ES-I3 (cell line): ENCODE data around the gene TMEM139.

Experiments used
- H3K36me3 ChIP-seq: 2 replicates; pipeline ENCODE4 v1.6.1; 2013; ENCODE audit warnings: mild to moderate bottlenecking, low read length, control low read depth, moderate library complexity; ENCODE audit not compliant: insufficient read depth
- H3K4me1 ChIP-seq: 2 replicates; pipeline ENCODE4 v1.6.1; 2013; ENCODE audit warnings: mild to moderate bottlenecking, control low read depth, low read length; ENCODE audit not compliant: insufficient read depth
- H3K9ac ChIP-seq: 2 replicates; pipeline ENCODE4 v1.6.1; 2013; ENCODE audit warnings: low read depth, mild to moderate bottlenecking, low read length, moderate library complexity
- H3K9me3 ChIP-seq: 2 replicates; pipeline ENCODE4 v1.6.1; 2013; ENCODE audit warnings: mild to moderate bottlenecking, low read length, moderate library complexity; ENCODE audit not compliant: control insufficient read depth, insufficient read depth

The TMEM139 gene

DNA sequence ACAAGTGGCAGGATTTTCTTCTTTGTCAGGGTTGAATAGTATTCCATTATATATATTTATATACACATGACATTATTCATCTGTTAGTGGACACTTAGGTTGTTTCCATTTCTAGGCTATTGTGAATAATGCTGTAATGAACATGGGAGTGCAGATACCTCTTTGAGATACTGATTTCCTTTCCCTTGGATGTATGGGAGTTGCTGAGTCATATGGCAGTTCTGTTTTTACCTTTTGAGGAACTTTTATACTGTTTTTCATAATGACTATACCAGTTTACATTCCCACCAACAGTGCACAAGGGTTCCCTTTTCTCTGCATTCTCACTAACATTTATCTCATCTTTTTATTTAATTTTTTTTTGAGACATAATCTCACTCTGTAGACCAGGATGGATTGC, 29.4 kb downstream of the TMEM139 start:
- H3K4me1 ChIP-seq: no peaks in the 10 kb centered on the region; the same call in 1 of the 2 replicates
- H3K36me3 ChIP-seq: no peaks in the 10 kb centered on the region
- H3K9ac ChIP-seq: no peak overlapping the region
- no peaks in the 10 kb centered on the region for H3K9me3 ChIP-seq

GRCh38 chr7:143315776-143316175, 31.0 kb downstream of the TMEM139 start, which contains the start of gene CLCN1:
Gene CLCN1 (plus strand): TSS chr7:143316111. CDS start chr7:143316213, 102 bp downstream.
- no peak within 1 kb of the TSS for H3K9ac ChIP-seq
- H3K4me1 ChIP-seq: no peaks in the 10 kb centered on the region; the same call in 1 of the 2 replicates
- no peaks in the 10 kb centered on the region for H3K36me3 ChIP-seq
- no peaks in the 10 kb centered on the region for H3K9me3 ChIP-seq

GRCh38 chr7:143316492-143316891, 31.7 kb downstream of the TMEM139 start:
- H3K9me3 ChIP-seq: no peaks in the 10 kb centered on the region
- H3K4me1 ChIP-seq: no peaks in the 10 kb centered on the region; the same call in 1 of the 2 replicates
- H3K9ac ChIP-seq: no peak overlapping the region
- no peaks in the 10 kb centered on the region for H3K36me3 ChIP-seq

- Histone ChIP-seq H3K4me1 (no peaks in the 10 kb centered on the region; the same call in none of the 2 replicates), H3K9me3 (no peaks in the 10 kb centered on the region), H3K36me3 (no peaks in the 10 kb centered on the region), H3K9ac (no peak overlapping the region)
These were observed 33.9 kb downstream of the TMEM139 start for GRCh38 chr7:143318661-143319060.

DNA sequence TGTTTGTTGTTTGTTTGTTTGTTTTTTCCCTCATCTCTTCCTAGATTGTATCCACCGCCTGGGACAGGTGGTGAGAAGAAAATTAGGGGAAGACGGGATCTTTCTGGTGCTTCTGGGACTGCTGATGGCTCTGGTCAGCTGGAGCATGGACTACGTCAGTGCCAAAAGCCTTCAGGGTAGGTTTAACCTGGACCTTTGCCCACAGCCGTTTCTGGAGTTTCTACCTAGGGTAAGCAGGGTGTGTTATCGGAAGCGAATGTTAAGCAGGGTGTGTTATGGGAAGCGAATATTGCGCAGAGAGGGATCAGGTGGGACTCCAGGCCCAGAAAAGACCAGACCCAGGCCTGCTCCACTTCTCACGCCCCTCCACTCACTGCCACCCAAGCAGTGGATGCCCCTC, 35.9 kb downstream of the TMEM139 start:
- H3K36me3 ChIP-seq: no peaks in the 10 kb centered on the region
- no peak overlapping the region for H3K9ac ChIP-seq
- peaks cover 15% of the 10 kb centered on the region for H3K4me1 ChIP-seq
- H3K9me3 ChIP-seq: no peaks in the 10 kb centered on the region

DNA sequence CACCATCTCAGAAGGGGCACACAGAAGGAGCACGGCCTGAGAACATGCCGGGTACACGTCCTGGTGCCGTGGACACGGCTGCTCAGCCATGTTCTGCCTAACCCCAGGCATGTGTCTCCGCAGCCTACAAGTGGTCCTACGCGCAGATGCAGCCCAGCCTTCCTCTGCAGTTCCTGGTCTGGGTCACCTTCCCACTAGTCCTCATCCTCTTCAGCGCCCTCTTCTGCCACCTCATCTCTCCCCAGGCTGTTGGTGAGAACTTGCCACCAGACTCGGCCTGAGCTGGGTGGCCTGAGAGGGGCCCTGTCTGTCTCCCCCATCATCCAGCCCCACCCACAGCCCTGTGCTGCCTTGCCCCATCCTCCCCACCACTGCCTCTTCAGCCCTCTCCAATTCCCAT, 36.5 kb downstream of the TMEM139 start:
- H3K9ac ChIP-seq: no peak overlapping the region

DNA sequence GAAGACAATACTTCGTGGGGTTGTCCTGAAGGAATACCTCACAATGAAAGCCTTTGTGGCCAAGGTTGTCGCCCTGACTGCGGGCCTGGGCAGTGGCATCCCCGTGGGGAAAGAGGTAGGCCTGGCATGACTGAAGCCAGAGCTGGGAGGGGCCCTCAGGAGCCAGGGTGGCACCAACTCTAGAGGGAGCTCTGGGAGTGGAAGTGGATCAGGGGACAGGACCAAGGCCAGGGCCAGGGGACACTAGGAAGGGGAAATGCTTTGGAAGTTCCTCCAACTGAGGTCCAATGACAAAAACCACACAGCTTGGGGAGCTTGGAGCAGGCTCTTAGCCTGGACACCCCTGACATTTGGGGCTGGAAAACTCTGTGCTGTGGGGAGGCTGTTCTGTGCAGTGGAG, 37.0 kb downstream of the TMEM139 start:
- no peaks in the 10 kb centered on the region for H3K9me3 ChIP-seq
- H3K36me3 ChIP-seq: no peaks in the 10 kb centered on the region
- no peak overlapping the region for H3K9ac ChIP-seq
- H3K4me1 ChIP-seq: peaks cover 17% of the 10 kb centered on the region

More for the DNA sequence above, 36.5 kb downstream of the TMEM139 start:
- H3K4me1 ChIP-seq: peaks cover 17% of the 10 kb centered on the region
- no peaks in the 10 kb centered on the region for H3K9me3 ChIP-seq
- H3K36me3 ChIP-seq: no peaks in the 10 kb centered on the region

DNA sequence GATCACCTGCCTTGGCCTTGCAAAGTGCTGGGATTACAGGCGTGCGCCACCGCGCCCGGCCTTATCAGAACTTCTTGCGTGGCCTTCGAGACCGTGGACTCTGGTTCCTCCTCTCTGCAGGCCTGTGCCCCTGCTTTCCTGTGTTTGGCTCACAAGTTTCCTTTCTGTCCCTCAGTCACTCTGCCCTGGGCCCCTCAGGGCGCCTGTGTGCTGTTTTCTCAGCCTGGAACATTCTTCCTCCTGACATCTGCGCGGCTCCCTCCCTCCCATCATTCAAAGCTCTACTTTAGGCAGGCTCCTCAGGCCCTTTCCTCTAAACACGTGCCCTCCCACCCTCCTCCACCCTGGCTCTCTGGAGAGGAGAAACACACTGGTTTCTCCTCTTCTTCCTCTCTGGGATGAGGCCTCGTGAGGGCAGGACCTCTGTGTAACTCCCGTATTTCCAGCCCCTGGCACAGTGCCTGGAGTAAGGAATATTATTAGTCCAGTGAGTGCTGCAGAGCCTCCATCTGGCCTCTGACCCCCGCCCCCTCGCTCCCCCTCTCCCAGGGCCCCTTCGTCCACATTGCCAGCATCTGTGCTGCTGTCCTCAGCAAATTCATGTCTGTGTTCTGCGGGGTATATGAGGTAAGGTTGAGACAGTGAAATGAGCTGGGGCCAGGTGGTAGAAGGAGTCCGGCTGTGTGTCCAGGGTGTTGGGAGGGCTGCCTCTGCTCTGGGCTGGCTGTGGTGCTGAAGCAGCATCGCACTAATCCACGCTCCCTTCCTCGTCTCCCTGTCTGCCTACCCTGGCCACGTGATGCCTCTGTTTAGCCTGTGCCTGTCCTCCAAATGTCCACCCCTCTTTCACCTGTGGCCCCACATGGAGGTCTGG, 38.2 kb downstream of the TMEM139 start:
- no peak overlapping the region for H3K9ac ChIP-seq
- H3K9me3 ChIP-seq: no peaks in the 10 kb centered on the region
- H3K4me1 ChIP-seq: peaks cover 17% of the 10 kb centered on the region
- no peaks in the 10 kb centered on the region for H3K36me3 ChIP-seq

DNA sequence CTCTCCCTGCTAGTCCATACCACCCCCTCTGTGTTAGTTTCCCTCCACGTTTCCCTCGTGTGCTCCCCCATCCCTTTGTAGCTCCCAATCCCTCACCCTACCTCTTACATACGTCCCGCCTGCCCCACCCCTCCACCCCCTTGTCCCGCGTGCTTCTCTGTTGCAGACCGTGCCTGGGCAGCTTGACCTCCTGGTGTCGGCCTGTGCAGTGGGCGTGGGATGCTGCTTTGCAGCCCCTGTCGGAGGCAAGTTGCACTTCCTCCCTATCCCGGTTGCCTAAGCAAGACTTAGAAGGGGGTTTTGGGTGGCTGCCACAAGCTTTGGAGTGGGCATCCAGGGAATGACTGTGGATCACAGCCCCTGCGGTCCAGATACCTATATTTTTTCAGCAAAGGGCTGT, 38.9 kb downstream of the TMEM139 start:
- no peaks in the 10 kb centered on the region; the same call in 1 of the 2 replicates for H3K36me3 ChIP-seq
- no peaks in the 10 kb centered on the region for H3K9me3 ChIP-seq
- H3K4me1 ChIP-seq: peaks cover 17% of the 10 kb centered on the region
- H3K9ac ChIP-seq: no peak overlapping the region

DNA sequence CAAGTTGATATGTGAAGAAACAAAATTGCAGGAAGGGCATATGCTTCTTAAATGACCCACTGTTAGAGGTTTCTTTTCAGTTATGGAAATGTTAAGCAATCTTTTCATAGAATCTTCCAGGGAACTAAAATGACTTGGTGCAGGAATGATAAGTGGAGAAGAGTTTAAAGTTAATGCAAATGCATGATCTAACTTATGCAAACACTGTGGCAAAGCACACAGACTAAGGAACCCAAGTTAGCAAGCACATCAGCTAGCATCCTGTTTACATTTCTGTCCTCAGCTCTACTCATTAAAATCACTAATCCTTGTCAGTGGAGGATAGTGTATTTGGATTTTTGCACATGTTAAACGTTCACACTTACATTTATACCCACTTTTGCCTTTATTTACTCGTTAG, 40.5 kb downstream of the TMEM139 start:
- H3K36me3 ChIP-seq: no peaks in the 10 kb centered on the region; the same call in 1 of the 2 replicates
- H3K4me1 ChIP-seq: peaks cover 17% of the 10 kb centered on the region
- H3K9ac ChIP-seq: no peak overlapping the region
- no peaks in the 10 kb centered on the region for H3K9me3 ChIP-seq

DNA sequence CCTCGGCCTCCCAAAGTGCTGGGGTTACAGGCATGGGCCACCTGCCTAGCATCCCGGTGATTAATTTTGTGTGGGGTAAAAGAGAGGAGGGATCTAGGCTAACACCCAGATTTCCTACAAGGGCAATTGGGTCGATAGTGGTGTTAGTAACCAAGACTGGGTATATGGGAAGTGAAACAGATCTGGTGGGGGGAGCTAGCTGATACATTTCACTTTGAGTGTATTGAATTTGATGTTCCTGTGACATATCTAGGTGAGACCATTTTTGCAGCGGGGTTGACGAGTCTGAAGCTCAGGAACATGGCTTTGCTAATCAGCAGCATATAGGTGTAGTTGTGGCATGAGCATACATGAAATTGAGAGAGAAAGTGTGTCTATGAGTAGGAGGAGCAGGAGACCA, 43.1 kb downstream of the TMEM139 start:
- Histone ChIP-seq H3K9me3 (no peaks in the 10 kb centered on the region), H3K9ac (no peak overlapping the region), H3K36me3 (no peaks in the 10 kb centered on the region; the same call in 1 of the 2 replicates), H3K4me1 (peaks cover 17% of the 10 kb centered on the region)

GRCh38 chr7:143329471-143330170, 44.9 kb downstream of the TMEM139 start:
- Histone ChIP-seq H3K9me3 (no peaks in the 10 kb centered on the region), H3K9ac (no peak overlapping the region), H3K4me1 (peaks cover 12% of the 10 kb centered on the region; the same call in 1 of the 2 replicates), H3K36me3 (no peaks in the 10 kb centered on the region; the same call in 1 of the 2 replicates)

DNA sequence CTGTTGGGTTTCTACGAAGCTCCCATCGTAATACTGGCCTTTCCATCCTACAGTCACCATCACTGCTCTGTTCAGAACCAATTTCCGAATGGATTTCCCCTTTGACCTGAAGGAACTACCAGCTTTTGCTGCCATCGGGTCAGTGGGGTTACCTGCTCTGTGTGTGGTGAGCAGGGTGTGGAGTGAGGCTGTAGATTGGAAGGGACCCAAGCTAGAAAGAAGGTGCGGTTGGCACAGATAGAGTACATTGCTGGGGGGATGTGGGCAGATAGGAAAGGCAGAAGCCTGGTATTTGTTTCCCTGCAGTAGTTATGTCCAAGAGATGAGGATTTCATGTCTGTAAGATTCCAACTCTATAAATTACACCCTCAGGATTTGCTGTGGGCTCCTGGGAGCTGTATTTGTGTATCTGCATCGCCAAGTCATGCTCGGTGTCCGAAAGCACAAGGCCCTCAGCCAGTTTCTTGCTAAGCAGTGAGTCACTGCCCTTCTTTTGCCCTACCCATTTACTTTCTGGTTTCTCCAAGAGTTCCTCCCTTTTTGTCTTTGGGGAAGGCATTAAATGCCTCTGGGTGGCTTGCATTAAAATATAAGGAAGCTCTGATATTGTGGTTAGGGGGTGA, 46.5 kb downstream of the TMEM139 start:
- no peaks in the 10 kb centered on the region for H3K4me1 ChIP-seq
- no peaks in the 10 kb centered on the region; the same call in 1 of the 2 replicates for H3K36me3 ChIP-seq
- H3K9me3 ChIP-seq: no peaks in the 10 kb centered on the region
- no peak overlapping the region for H3K9ac ChIP-seq

DNA sequence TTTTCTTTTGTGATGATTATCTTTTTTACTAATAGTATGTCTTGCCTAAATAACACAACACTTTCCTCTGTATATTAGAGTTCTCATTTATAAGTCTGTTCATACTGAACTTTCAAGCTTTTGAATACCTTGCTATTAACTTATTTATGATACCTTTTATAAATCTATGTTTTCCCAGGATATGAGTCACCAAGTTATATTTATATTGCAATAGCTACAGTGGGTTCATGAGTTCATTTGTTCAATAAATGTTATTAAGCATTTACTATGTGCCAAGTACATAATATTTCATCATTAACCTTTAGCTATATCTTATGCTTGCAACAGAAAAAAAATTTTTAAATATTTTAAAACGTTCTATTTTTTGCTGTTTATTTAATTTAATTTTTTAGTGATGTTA, 49.5 kb downstream of the TMEM139 start:
- Histone ChIP-seq H3K36me3 (no peaks in the 10 kb centered on the region), H3K9ac (no peak overlapping the region), H3K4me1 (no peaks in the 10 kb centered on the region), H3K9me3 (no peaks in the 10 kb centered on the region)
